ENCODE measurements around the gene SRRM2. TPM values are rescaled to one million over a fixed set of nuclear protein-coding genes. Genes with fewer than 3 reads are reported as not detected.

The SRRM2 gene
- total RNA-seq, 2 experiments from 2014 or later, result 1,187 to 1,199 TPM

DNA sequence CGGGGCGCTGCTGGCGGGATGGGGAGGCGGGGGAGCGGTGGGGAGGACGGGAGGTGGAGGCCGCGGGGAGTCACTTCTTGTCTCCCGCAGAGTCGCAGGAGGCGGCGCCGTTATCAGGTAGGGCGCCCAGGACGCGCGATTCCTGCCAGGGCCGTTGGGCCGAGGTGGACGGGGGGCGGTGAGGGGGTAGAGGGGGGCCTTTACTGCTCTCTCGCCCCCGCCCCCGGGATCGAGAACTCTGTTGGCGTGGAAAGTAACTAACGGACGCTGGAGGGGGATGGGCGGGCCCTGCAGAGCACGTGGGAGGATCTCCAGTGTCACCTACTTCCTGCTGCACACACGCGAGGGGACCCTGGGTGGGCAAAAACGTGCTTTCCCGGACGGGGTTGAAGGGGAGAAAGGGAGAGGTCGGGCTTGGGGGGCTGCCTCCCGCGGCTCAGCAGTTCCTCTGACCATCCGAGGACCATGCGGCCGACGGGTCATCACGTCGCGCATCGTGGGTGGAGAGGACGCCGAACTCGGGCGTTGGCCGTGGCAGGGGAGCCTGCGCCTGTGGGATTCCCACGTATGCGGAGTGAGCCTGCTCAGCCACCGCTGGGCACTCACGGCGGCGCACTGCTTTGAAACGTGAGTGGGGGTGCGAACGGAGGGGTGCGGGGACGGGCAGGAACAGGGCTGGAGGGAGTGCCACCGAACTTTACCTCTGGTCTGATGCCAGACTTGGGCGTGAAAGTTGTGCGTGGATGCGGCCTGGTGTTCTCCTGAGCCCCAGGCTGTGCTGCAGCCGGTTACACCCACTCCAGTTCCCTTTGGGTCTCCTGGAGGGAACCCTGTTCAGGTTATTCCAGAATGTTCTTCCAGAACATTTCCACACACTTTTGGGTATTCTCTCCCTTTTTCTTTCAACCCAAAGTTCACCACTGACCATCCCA, 65.2 kb downstream of the SRRM2 start:
- Mint-ChIP-seq H3K4me3 (no peak overlapping the region), H3K27ac (no peak overlapping the region), H3K9me3 (no peaks in the 10 kb centered on the region), H3K4me1 (ENCODE audit: low read depth) (no peaks in the 10 kb centered on the region), H3K36me3 (ENCODE audit: low read depth) (no peaks in the 10 kb centered on the region), H3K27me3 (no peaks in the 10 kb centered on the region)
- DNase-seq (peak in 1 of 14 experiments; percentile 21), ATAC-seq (ENCODE audit: poor library complexity) (no peak)
- no peak for TF ChIP-seq CTCF (IDR thresholded peaks at IDR 0.05)
- Histone ChIP-seq H3K36me3 (ENCODE audit: insufficient read depth, low read length) (no peaks in the 10 kb centered on the region), H3K4me3 (ENCODE audit: low read length) (no peak overlapping the region), H3K4me1 (ENCODE audit: insufficient read depth, low read length) (no peaks in the 10 kb centered on the region), H3K27me3 (ENCODE audit: control insufficient read depth in 1 of 2, insufficient read depth in 2 of 2, low read length in 2 of 2) (no peaks in the 10 kb centered on the region), H3K27ac (ENCODE audit: low read depth in 1 of 2, low read length in 2 of 2) (no peak overlapping the region), H3K9me3 (ENCODE audit: control insufficient read depth in 1 of 2, insufficient read depth in 1 of 2, low read length in 2 of 2) (peaks cover 0 to 6% of the 10 kb centered on the region in 2 experiments)
- intact Hi-C loops (cut with DNase I, micrococcal nuclease), result no loop called here
- POLR2A ChIA-PET, result no interaction called here
- CTCF ChIA-PET, result interaction anchor here (1.4 kb wide), 1 partner anchor 51 kb away, joined by 7 read pairs; no protein-coding TSS in a partner anchor

GRCh38 chr16:2818272-2818876, 65.9 kb downstream of the SRRM2 start:
- intact Hi-C loops (cut with DNase I, micrococcal nuclease), result no loop called here
- Histone ChIP-seq H3K27me3 (ENCODE audit: control insufficient read depth in 1 of 2, insufficient read depth in 2 of 2, low read length in 2 of 2) (no peaks in the 10 kb centered on the region), H3K4me1 (ENCODE audit: insufficient read depth, low read length) (no peaks in the 10 kb centered on the region), H3K9me3 (ENCODE audit: control insufficient read depth in 1 of 2, insufficient read depth in 1 of 2, low read length in 2 of 2) (peaks cover 0 to 6% of the 10 kb centered on the region in 2 experiments), H3K36me3 (ENCODE audit: insufficient read depth, low read length) (no peaks in the 10 kb centered on the region), H3K4me3 (ENCODE audit: low read length) (no peak overlapping the region), H3K27ac (ENCODE audit: low read depth in 1 of 2, low read length in 2 of 2) (no peak overlapping the region)
- CTCF ChIA-PET, result no interaction called here
- no peaks in the 10 kb centered on the region for H3K4me1 Mint-ChIP-seq (ENCODE audit: low read depth)
- no peaks in the 10 kb centered on the region for H3K9me3 Mint-ChIP-seq
- no peak overlapping the region for H3K27ac Mint-ChIP-seq
- H3K36me3 Mint-ChIP-seq (ENCODE audit: low read depth), result no peaks in the 10 kb centered on the region
- TF ChIP-seq CTCF (IDR thresholded peaks at IDR 0.05), result no peak
- POLR2A ChIA-PET, result no interaction called here
- H3K27me3 Mint-ChIP-seq, result no peaks in the 10 kb centered on the region
- DNase-seq (no peak), ATAC-seq (ENCODE audit: poor library complexity) (no peak)
- no peak overlapping the region for H3K4me3 Mint-ChIP-seq

GRCh38 chr16:2819179-2819938, 66.9 kb downstream of the SRRM2 start:
- Histone ChIP-seq H3K4me1 (ENCODE audit: insufficient read depth, low read length) (no peaks in the 10 kb centered on the region), H3K27me3 (ENCODE audit: control insufficient read depth in 1 of 2, insufficient read depth in 2 of 2, low read length in 2 of 2) (no peaks in the 10 kb centered on the region), H3K4me3 (ENCODE audit: low read length) (no peak overlapping the region), H3K9me3 (ENCODE audit: control insufficient read depth in 1 of 2, insufficient read depth in 1 of 2, low read length in 2 of 2) (peaks cover 0 to 6% of the 10 kb centered on the region in 2 experiments), H3K27ac (ENCODE audit: low read depth in 1 of 2, low read length in 2 of 2) (no peak overlapping the region), H3K36me3 (ENCODE audit: insufficient read depth, low read length) (no peaks in the 10 kb centered on the region)
- DNase-seq (no peak), ATAC-seq (ENCODE audit: poor library complexity) (no peak)
- TF ChIP-seq CTCF (IDR thresholded peaks at IDR 0.05), result no peak
- no peaks in the 10 kb centered on the region for H3K27me3 Mint-ChIP-seq
- intact Hi-C loops (cut with DNase I, micrococcal nuclease), result no loop called here
- no peak overlapping the region for H3K4me3 Mint-ChIP-seq
- H3K36me3 Mint-ChIP-seq (ENCODE audit: low read depth), result no peaks in the 10 kb centered on the region
- POLR2A ChIA-PET, result no interaction called here
- CTCF ChIA-PET, result no interaction called here
- H3K27ac Mint-ChIP-seq, result no peak overlapping the region
- H3K4me1 Mint-ChIP-seq (ENCODE audit: low read depth), result no peaks in the 10 kb centered on the region
- no peaks in the 10 kb centered on the region for H3K9me3 Mint-ChIP-seq
